ENCODE results near the gene TULP3. TPM values are rescaled to one million over a fixed set of nuclear protein-coding genes. Genes with fewer than 3 reads are reported as not detected.

The TULP3 gene
- total and polyA plus RNA-seq, 11 donors: 2.6 to 10.0 (median 5.3) TPM

- no peak for DNase-seq
- Histone ChIP-seq H3K4me1 (peaks cover 0 to 3% (median 0%) of the 10 kb centered on the region in 12 donors), H3K27ac (no peak overlapping the region), H3K9me3 (no peaks in the 10 kb centered on the region), H3K36me3 (peaks cover 0 to 86% (median 63%) of the 10 kb centered on the region in 9 donors), H3K4me3 (no peak overlapping the region), H3K27me3 (no peaks in the 10 kb centered on the region)
- WGBS, 4 donors: 97 to 99% (median 98%) methylated on average over 9 of the region's 9 CpGs
- intact Hi-C loops (cut with DNase I): no loop called here
- ATAC-seq: no peak
- TF ChIP-seq POLR2A (IDR thresholded peaks at IDR 0.05): no peak
- no peak for TF ChIP-seq CTCF (IDR thresholded peaks at IDR 0.05)
Observed at GRCh38 chr12:2923057-2923456, 32.4 kb downstream of the TULP3 start.

GRCh38 chr12:2924019-2924418, 33.3 kb downstream of the TULP3 start:
- intact Hi-C loops (cut with DNase I): no loop called here
- Histone ChIP-seq H3K27ac (no peak overlapping the region), H3K4me1 (peaks cover 0 to 3% (median 0%) of the 10 kb centered on the region in 12 donors), H3K4me3 (no peak overlapping the region), H3K36me3 (peaks cover 0 to 90% (median 67%) of the 10 kb centered on the region in 9 donors), H3K27me3 (no peaks in the 10 kb centered on the region), H3K9me3 (no peaks in the 10 kb centered on the region)
- TF ChIP-seq POLR2A (IDR thresholded peaks at IDR 0.05) (no peak), CTCF (IDR thresholded peaks at IDR 0.05) (no peak)
- WGBS, 4 donors: 59 to 78% (median 71%) methylated on average over 3 of the region's 3 CpGs
- ATAC-seq (peak in 3 of 4 donors; percentile 39 to 70 (median 69)), DNase-seq (no peak)

GRCh38 chr12:2925322-2925995, 34.8 kb downstream of the TULP3 start:
- no peak overlapping the region for H3K4me3 ChIP-seq
- TF ChIP-seq POLR2A (IDR thresholded peaks at IDR 0.05) (no peak), CTCF (IDR thresholded peaks at IDR 0.05) (no peak)
- no peaks in the 10 kb centered on the region for H3K27me3 ChIP-seq
- 91 to 93% (median 92%) methylated on average over 6 of the region's 6 CpGs for WGBS, 4 donors
- H3K27ac ChIP-seq: no peak overlapping the region
- DNase-seq (no peak), ATAC-seq (no peak)
- no peaks in the 10 kb centered on the region for H3K9me3 ChIP-seq
- peaks cover 0 to 95% (median 67%) of the 10 kb centered on the region in 9 donors for H3K36me3 ChIP-seq
- H3K4me1 ChIP-seq: peaks cover 0 to 3% (median 0%) of the 10 kb centered on the region in 12 donors
- intact Hi-C loops (cut with DNase I): no loop called here

GRCh38 chr12:2930865-2931264, 40.2 kb downstream of the TULP3 start:
- DNase-seq (no peak), ATAC-seq (peak in 1 of 4 donors; percentile 34)
- Histone ChIP-seq H3K36me3 (peaks cover 0 to 96% (median 69%) of the 10 kb centered on the region in 9 donors), H3K27me3 (no peaks in the 10 kb centered on the region), H3K4me3 (no peak overlapping the region), H3K4me1 (no peaks in the 10 kb centered on the region), H3K27ac (no peak overlapping the region), H3K9me3 (no peaks in the 10 kb centered on the region)
- TF ChIP-seq POLR2A (IDR thresholded peaks at IDR 0.05) (no peak), CTCF (IDR thresholded peaks at IDR 0.05) (no peak)
- intact Hi-C loops (cut with DNase I): no loop called here
- WGBS, 4 donors: 57 to 77% (median 67%) methylated on average over 8 of the region's 8 CpGs
